Measurements from ENCODE around the gene FAF2.

DNA sequence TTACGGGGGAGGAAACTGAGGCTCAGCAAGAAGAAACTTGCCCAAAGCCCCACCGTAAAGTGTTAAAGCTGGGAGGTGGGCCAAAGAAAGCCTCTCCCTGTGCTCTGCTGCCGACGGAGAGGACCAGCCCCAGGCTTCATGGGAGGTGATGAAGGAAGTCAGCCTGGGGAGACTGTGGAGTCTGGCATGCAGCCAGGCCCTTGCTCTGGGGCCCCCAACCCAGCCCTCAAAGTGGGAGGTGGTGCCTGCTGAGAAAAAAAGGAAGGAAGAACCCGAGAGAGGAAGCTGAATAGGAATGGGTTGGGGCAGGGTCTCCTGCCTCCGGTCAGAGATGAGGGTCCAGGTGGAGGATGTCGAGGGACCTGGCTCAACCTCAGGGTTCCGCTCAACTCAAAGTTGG lies 85.2 kb downstream of the FAF2 start:
- TF ChIP-seq CTCF (IDR thresholded peaks at IDR 0.05 in 4 of 5, conservative IDR thresholded peaks at IDR 0.05 in 1 of 5), result no peak
- no peak for TF ChIP-seq POLR2A (IDR thresholded peaks at IDR 0.05)
